CD4-positive, alpha-beta T cell treated with Interleukin-17A for 1 hour (primary cell): ENCODE results near the gene YWHAE.
"Not testable (repeated sequence)": the region's sequence is repeated elsewhere in the genome, so short reads cannot be mapped to it uniquely, and the experiment has no call there.

Source experiments
- DNase-seq: peaks from one replicate; pipeline ENCODE4 v3.0.0-alpha.2; 2020

Gene YWHAE

GRCh38 chr17:1412185-1413110 lies 12.4 kb upstream of the YWHAE start:
- DNase-seq = no peak

- DNase-seq = no peak
Measured at GRCh38 chr17:1402262-1402586, 2.2 kb upstream of the YWHAE start.

- DNase-seq = peak; percentile 34
Measured at GRCh38 chr17:1398931-1399678, 917 bp downstream of the YWHAE start.

- DNase-seq = no peak
Measured at GRCh38 chr17:1398028-1398427, 2.0 kb downstream of the YWHAE start.

- not testable (repeated sequence) for DNase-seq
Measured at GRCh38 chr17:1395876-1396665, 4.0 kb downstream of the YWHAE start.

- no peak for DNase-seq
Measured at GRCh38 chr17:1391577-1391976, 8.4 kb downstream of the YWHAE start.

- DNase-seq = no peak
Measured at GRCh38 chr17:1390432-1391367, 9.3 kb downstream of the YWHAE start.

GRCh38 chr17:1387490-1388227 lies 12.4 kb downstream of the YWHAE start:
- not testable (repeated sequence) for DNase-seq

GRCh38 chr17:1386675-1387190 lies 13.3 kb downstream of the YWHAE start:
- not testable (repeated sequence) for DNase-seq

- no peak for DNase-seq
Measured at GRCh38 chr17:1386265-1386664, 13.8 kb downstream of the YWHAE start.

GRCh38 chr17:1385861-1386260 lies 14.2 kb downstream of the YWHAE start:
- DNase-seq = no peak

GRCh38 chr17:1384905-1385435 lies 15.1 kb downstream of the YWHAE start:
- DNase-seq = no peak

GRCh38 chr17:1379930-1380313 lies 20.1 kb downstream of the YWHAE start:
- peak; percentile 59 for DNase-seq

- no peak for DNase-seq
Measured at GRCh38 chr17:1379208-1379929, 20.7 kb downstream of the YWHAE start.

GRCh38 chr17:1378476-1378860 lies 21.6 kb downstream of the YWHAE start:
- DNase-seq = not testable (repeated sequence)

- DNase-seq = no peak
Measured at GRCh38 chr17:1377334-1377733, 22.7 kb downstream of the YWHAE start.

GRCh38 chr17:1376061-1376460 lies 24.0 kb downstream of the YWHAE start:
- no peak for DNase-seq

- peak; percentile 43 for DNase-seq
Measured at GRCh38 chr17:1375615-1376014, 24.4 kb downstream of the YWHAE start.

GRCh38 chr17:1374431-1375177 lies 25.4 kb downstream of the YWHAE start:
- peak; percentile 37 for DNase-seq
